SK-N-SH treated with all-trans-retinoic acid at 6 μM for 48 hours (cell line): ENCODE data around the gene AGAP3.
A peak's percentile ranks its signal among the peaks of the same experiment; 100 is the strongest.

Source experiments
- ATAC-seq: fragments of 200-7000 bp; cut with Tn5 transposase; 3 replicates; pipeline ENCODE4 v1.9.1; 2020; ENCODE audit warnings: mild to moderate bottlenecking, moderate library complexity
- CSDC2 ChIP-seq: fragments of 250-450 bp; sonication (Bioruptor Pico); IDR thresholded peaks from 2 replicates; pipeline ENCODE4 v1.5.0; 2020; ENCODE audit warnings: mild to moderate bottlenecking, moderate library complexity
- GLIS3 ChIP-seq: fragments of 250-450 bp; sonication (Bioruptor Pico); IDR thresholded peaks from 2 replicates; pipeline ENCODE4 v1.5.0; 2020; ENCODE audit warnings: mild to moderate bottlenecking, moderate library complexity
- ISL1 ChIP-seq: fragments of 250-450 bp; sonication (Bioruptor Pico); IDR thresholded peaks from 2 replicates; pipeline ENCODE4 v2.1.2; 2022; ENCODE audit warnings: mild to moderate bottlenecking, moderate library complexity
- OSR1 ChIP-seq: fragments of 250-450 bp; sonication (Bioruptor Pico); IDR thresholded peaks from 2 replicates; pipeline ENCODE4 v1.8.0; 2022; ENCODE audit warnings: moderate library complexity, mild to moderate bottlenecking, inconsistent platforms
- PPARA ChIP-seq: fragments of 250-450 bp; sonication (Bioruptor Pico); IDR thresholded peaks from 2 replicates; pipeline ENCODE4 v1.5.0; 2020; ENCODE audit warnings: mild to moderate bottlenecking, borderline replicate concordance
- SNAI2 ChIP-seq: fragments of 250-450 bp; sonication (Bioruptor Pico); IDR thresholded peaks from 2 replicates; pipeline ENCODE4 v1.5.0; 2020; ENCODE audit warnings: mild to moderate bottlenecking, moderate library complexity
- TCF4 ChIP-seq: fragments of 250-450 bp; sonication (Bioruptor Pico); IDR thresholded peaks from 2 replicates; pipeline ENCODE4 v1.8.0; 2021; ENCODE audit warnings: mild to moderate bottlenecking, moderate library complexity, borderline replicate concordance
- TOX ChIP-seq: fragments of 250-450 bp; sonication (Bioruptor Pico); IDR thresholded peaks from 2 replicates; pipeline ENCODE4 v1.8.0; 2021; ENCODE audit warnings: mild to moderate bottlenecking, moderate library complexity, borderline replicate concordance
- ZFP3 ChIP-seq: fragments of 250-450 bp; sonication (Bioruptor Pico); IDR thresholded peaks from 2 replicates; pipeline ENCODE4 v1.5.0; 2020; ENCODE audit warnings: mild to moderate bottlenecking, moderate library complexity
- ZNF70 ChIP-seq: fragments of 450-650 bp; formaldehyde crosslinking; IDR thresholded peaks from 2 replicates; pipeline ENCODE4 v1.5.0; 2020; ENCODE audit warnings: mild to moderate bottlenecking, moderate library complexity
- ZNF8 ChIP-seq: fragments of 450-650 bp; formaldehyde crosslinking; IDR thresholded peaks from 2 replicates; pipeline ENCODE4 v1.5.0; 2020; ENCODE audit warnings: mild to moderate bottlenecking, moderate library complexity
- TF ChIP-seq, protein P1 (sequence below): fragments of 250-450 bp; sonication (Bioruptor Pico); IDR thresholded peaks from 2 replicates; pipeline ENCODE4 v1.5.1; 2021; ENCODE audit warnings: mild to moderate bottlenecking, moderate library complexity
- TF ChIP-seq, protein P2 (sequence below): fragments of 250-450 bp; sonication (Bioruptor Pico); IDR thresholded peaks from 2 replicates; pipeline ENCODE4 v1.5.1; 2020; ENCODE audit warnings: low read depth, mild to moderate bottlenecking, moderate library complexity
- TF ChIP-seq, protein P3 (sequence below): fragments of 250-450 bp; sonication (Bioruptor Pico); IDR thresholded peaks from 2 replicates; pipeline ENCODE4 v1.8.0; 2021; ENCODE audit warnings: low read depth, mild to moderate bottlenecking, moderate library complexity, borderline replicate concordance

Gene AGAP3

DNA sequence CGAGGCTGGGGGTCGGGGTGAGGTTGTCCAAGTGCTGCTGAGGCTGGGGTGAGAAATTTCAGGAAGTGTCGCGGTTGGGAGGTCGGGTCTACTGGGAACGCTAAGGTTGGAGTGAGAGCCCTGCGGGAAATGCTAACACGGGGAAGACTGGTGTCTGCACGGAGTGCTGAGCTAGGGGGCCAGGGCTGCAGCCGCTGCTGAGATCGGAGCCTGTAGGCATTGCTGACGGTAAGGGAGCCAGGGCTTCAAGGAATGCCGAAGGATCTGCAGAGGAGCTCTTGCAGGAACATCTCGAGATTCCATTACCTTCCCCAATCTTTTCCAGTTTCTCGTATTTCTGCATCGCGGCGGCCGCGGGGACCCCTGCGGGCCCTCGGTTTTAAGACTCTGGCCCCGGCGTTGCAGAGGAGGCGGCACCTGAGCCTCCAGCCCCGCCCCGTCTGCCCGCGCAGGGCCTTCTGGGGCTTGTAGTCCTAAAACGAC is 28.7 kb upstream of the AGAP3 start, which contains the start of gene CDK5:
CDK5 (minus strand) TSS at position 392 of the 483 bp plus-strand sequence; CDS start at position 343, 49 bp downstream.
- TF ChIP-seq ZNF70 (CRISPR knock-in tag), result no peak
- TF ChIP-seq, protein P1, sequence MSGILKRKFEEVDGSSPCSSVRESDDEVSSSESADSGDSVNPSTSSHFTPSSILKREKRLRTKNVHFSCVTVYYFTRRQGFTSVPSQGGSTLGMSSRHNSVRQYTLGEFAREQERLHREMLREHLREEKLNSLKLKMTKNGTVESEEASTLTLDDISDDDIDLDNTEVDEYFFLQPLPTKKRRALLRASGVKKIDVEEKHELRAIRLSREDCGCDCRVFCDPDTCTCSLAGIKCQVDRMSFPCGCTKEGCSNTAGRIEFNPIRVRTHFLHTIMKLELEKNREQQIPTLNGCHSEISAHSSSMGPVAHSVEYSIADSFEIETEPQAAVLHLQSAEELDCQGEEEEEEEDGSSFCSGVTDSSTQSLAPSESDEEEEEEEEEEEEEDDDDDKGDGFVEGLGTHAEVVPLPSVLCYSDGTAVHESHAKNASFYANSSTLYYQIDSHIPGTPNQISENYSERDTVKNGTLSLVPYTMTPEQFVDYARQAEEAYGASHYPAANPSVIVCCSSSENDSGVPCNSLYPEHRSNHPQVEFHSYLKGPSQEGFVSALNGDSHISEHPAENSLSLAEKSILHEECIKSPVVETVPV (CRISPR knock-in tag), result no peak
- no peak for TF ChIP-seq OSR1 (CRISPR knock-in tag)
- no peak for TF ChIP-seq TOX (CRISPR knock-in tag)
- TF ChIP-seq, protein P2, sequence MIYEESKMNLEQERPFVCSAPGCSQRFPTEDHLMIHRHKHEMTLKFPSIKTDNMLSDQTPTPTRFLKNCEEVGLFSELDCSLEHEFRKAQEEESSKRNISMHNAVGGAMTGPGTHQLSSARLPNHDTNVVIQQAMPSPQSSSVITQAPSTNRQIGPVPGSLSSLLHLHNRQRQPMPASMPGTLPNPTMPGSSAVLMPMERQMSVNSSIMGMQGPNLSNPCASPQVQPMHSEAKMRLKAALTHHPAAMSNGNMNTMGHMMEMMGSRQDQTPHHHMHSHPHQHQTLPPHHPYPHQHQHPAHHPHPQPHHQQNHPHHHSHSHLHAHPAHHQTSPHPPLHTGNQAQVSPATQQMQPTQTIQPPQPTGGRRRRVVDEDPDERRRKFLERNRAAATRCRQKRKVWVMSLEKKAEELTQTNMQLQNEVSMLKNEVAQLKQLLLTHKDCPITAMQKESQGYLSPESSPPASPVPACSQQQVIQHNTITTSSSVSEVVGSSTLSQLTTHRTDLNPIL (CRISPR knock-in tag), result no peak
- no peak; the same call in 1 of the 2 replicates for TF ChIP-seq CSDC2
- TF ChIP-seq, protein P3, sequence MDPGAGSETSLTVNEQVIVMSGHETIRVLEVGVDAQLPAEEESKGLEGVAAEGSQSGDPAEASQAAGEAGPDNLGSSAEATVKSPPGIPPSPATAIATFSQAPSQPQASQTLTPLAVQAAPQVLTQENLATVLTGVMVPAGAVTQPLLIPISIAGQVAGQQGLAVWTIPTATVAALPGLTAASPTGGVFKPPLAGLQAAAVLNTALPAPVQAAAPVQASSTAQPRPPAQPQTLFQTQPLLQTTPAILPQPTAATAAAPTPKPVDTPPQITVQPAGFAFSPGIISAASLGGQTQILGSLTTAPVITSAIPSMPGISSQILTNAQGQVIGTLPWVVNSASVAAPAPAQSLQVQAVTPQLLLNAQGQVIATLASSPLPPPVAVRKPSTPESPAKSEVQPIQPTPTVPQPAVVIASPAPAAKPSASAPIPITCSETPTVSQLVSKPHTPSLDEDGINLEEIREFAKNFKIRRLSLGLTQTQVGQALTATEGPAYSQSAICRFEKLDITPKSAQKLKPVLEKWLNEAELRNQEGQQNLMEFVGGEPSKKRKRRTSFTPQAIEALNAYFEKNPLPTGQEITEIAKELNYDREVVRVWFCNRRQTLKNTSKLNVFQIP (CRISPR knock-in tag), result no peak
- TF ChIP-seq PPARA (CRISPR knock-in tag), result no peak
- peak; percentile 34 for ATAC-seq

DNA sequence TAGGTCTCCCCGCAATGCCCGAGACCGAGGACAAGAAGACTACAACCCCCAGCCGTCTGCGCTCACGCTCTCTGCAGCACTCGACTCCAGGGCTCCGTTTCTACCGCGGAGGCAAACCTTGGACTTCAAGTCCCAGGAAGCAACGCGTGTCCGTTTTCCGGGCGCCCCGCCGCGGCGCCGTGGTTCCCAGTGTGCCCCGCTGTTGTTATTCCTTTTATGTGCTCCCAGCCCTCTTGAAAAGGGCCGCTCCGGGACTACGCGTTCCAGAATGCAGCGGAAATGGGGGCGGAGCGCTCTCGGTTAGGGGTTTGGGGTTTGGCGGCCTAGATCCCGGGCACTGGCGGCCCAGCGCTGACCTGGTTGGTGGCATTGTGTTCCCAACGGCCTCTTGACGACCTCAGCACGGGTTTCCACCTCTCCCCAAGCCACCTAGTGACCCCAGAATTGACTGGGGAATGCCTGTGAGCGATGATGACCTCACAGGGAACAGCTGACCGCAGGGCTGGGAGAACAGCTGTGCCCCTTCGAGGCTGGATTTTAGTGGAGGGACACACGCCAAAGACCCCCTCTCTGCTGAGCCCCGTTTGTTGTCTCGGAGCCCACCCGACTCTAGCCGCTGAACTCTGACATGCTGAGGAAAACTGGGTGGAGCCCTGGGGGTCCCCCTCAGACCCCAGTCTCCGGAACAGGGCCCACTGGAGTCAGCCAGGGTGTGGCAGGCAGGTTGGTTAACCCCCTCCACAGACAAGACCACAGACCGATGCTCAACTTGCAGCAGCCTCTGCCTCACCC is 28.1 kb upstream of the AGAP3 start:
- ATAC-seq, result peak; percentile 91
- TF ChIP-seq CSDC2, result 0 out of 2 replicates have a peak, but pooled peaks have one; percentile 51
- TF ChIP-seq ISL1 (CRISPR knock-in tag), result no peak
- TF ChIP-seq TCF4 (CRISPR knock-in tag), result no peak
- peak; percentile 52; the same call in 1 of the 2 replicates for TF ChIP-seq ZFP3
- TF ChIP-seq, protein P2 (CRISPR knock-in tag), result 0 out of 2 replicates have a peak, but pooled peaks have one; percentile 23
- no peak for TF ChIP-seq ZNF8 (CRISPR knock-in tag)
- no peak for TF ChIP-seq GLIS3 (CRISPR knock-in tag)
- TF ChIP-seq, protein P3 (CRISPR knock-in tag), result no peak
- no peak for TF ChIP-seq PPARA (CRISPR knock-in tag)
- TF ChIP-seq, protein P1 (CRISPR knock-in tag), result peak; percentile 52; the same call in 1 of the 2 replicates

DNA sequence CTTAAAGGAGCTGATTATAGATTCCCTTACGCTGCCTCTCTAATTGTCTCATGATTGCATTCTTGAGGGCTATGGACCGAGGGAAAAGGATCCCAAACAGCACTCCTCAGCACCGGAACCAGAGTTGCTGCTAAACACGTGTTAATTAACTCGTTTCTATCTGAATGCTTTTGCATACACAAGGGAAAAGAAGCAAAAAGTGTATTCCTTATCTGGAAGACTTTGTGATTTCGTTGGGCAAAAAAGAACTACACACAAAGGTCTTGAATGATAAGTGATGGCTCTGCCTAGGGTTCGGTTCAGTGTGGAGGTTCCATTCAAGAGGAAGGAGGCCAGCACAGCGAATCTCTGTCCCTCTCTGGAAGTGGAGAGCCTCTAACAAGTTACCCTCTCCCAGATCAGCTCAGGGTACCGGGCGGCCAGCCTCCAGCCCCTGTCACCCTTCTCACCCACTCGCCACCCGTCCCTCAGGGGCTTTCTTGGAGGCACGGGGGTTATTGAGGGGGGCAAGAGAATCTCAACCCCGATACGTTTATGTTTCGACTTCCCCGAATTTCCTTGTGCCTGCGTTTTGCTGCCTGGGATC is 27.4 kb upstream of the AGAP3 start:
- no peak for ATAC-seq
- TF ChIP-seq, protein P2 (CRISPR knock-in tag), result no peak
- TF ChIP-seq ZNF8 (CRISPR knock-in tag) (no peak), ISL1 (CRISPR knock-in tag) (no peak), TCF4 (CRISPR knock-in tag) (no peak), SNAI2 (CRISPR knock-in tag) (no peak)
